Uterus (tissue), 4 donors: ENCODE data around the gene SMIM13. TPM values are rescaled to one million over a fixed set of nuclear protein-coding genes. Genes with fewer than 3 reads are reported as not detected.

Experiments used
- DNase-seq, 2 donors: peaks; one replicate each; pipeline ENCODE4 v3.0.0-alpha.2; 2019 to 2020
- H3K27ac ChIP-seq, 2 donors: fragments of 200-600 bp; sonication (generic); 1 replicate in 1 of 2; 2 replicates in 1 of 2; pipeline ENCODE4 v1.5.1; 2016 to 2018
- H3K27me3 ChIP-seq, 2 donors: fragments of 200-600 bp; sonication (generic); one replicate each; pipeline ENCODE4 v1.5.1; 2018 to 2019; ENCODE audit warnings: control low read depth in 1 of 2
- H3K36me3 ChIP-seq, 2 donors: fragments of 200-600 bp; sonication (generic); one replicate each; pipeline ENCODE4 v1.5.1; 2019; ENCODE audit warnings: control low read depth in 1 of 2
- H3K4me1 ChIP-seq, 2 donors: fragments of 200-600 bp; sonication (generic); one replicate each; pipeline ENCODE4 v1.5.1; 2018 to 2019; ENCODE audit warnings: control low read depth in 1 of 2
- H3K4me3 ChIP-seq, 2 donors: fragments of 200-600 bp; sonication (generic); 1 replicate in 1 of 2; 2 replicates in 1 of 2; pipeline ENCODE4 v1.5.1; 2018 to 2019; ENCODE audit warnings: mild to moderate bottlenecking in 1 of 2
- H3K9me3 ChIP-seq, 2 donors: fragments of 200-600 bp; sonication (generic); one replicate each; pipeline ENCODE4 v1.5.1; 2019; ENCODE audit warnings: control low read depth in 1 of 2
- POLR2A ChIP-seq, 2 donors: fragments of 450-650 bp; IDR thresholded peaks; one replicate each; pipeline ENCODE4 v1.6.1; 2016; ENCODE audit warnings: antibody characterized with exemption in 2 of 2, mild to moderate bottlenecking in 1 of 2, moderate library complexity in 1 of 2
- intact Hi-C: fragments of 100-400 bp; cut with DNase I; formaldehyde crosslinking; loops from one replicate; pipeline ENCODE4 v1.15.1; 2023; ENCODE audit warnings: low total_unique reads
- total RNA-seq, 4 donors: library from RNA; depleted of rRNA in 3 of 4; stranded (reverse); fragments of >200 nt in 3 of 4; gene quantifications; one replicate each; pipeline versions ENCODE4 v1.1.0 to v1.2.4, GENCODE V29; 2014 to 2023
- TF ChIP-seq, protein P1 (sequence below), 4 experiments: fragments of 200-600 bp in 2 of 4; fragments of 450-650 bp in 2 of 4; sonication (generic) in 2 of 4; IDR thresholded peaks; one replicate each; pipeline ENCODE4 v1.5.1; 2016 to 2019; ENCODE audit warnings: antibody characterized with exemption in 4 of 4, mild to moderate bottlenecking in 2 of 4, moderate library complexity in 1 of 4
- donor health status: DM: yes; HTN: yes; CAD: no.

The SMIM13 gene
- total RNA-seq, 4 donors from 2014 or later: 4.4 to 25.2 (median 11.4) TPM

DNA sequence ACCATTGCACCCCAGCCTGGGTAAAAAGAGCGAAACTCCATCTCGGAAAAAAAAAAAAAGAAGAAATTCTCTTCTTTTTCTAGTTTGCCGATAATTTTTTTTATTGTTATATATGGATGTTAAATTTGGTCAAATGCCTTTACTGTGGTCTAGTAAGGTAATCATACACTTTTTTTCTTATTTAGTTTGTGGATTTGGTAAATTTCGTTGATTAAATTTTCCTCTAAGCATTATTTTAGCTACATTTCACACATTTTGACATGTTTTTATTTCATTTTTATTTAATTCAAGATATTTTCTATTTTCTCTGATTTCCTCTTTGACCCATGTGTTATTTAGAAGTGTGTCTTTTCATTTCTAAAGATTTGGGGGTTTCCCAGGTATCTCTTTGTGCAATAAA lies 31.6 kb upstream of the SMIM13 start:
- no peak for DNase-seq
- H3K9me3 ChIP-seq: no peaks in the 10 kb centered on the region
- intact Hi-C loops: no loop called here

DNA sequence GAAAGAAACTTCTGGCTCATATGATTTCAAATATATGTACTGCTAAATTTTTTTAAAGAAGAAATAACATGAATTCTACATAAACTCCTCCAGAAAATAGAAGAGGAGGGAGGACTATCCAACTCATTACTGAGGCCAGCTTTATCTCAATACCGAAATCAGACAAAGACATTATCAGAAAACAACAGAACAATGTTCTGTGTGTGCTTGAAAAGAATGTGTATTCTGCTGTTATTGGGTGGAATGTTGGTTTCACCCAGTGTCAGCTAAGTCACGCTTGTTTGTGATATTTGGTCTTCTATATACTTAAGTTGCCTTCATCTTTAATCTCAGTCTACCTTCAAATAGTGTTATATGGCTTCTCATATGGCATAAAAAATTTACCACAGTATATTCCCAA lies 30.9 kb upstream of the SMIM13 start:
- intact Hi-C loops: no loop called here

More for the DNA sequence above, 31.6 kb upstream of the SMIM13 start:
- Histone ChIP-seq H3K27ac (no peak overlapping the region), H3K36me3 (no peaks in the 10 kb centered on the region), H3K4me3 (no peak overlapping the region), H3K27me3 (no peaks in the 10 kb centered on the region), H3K4me1 (no peaks in the 10 kb centered on the region)
- TF ChIP-seq POLR2A (IDR thresholded peaks at IDR 0.05): no peak
- TF ChIP-seq, protein P1, sequence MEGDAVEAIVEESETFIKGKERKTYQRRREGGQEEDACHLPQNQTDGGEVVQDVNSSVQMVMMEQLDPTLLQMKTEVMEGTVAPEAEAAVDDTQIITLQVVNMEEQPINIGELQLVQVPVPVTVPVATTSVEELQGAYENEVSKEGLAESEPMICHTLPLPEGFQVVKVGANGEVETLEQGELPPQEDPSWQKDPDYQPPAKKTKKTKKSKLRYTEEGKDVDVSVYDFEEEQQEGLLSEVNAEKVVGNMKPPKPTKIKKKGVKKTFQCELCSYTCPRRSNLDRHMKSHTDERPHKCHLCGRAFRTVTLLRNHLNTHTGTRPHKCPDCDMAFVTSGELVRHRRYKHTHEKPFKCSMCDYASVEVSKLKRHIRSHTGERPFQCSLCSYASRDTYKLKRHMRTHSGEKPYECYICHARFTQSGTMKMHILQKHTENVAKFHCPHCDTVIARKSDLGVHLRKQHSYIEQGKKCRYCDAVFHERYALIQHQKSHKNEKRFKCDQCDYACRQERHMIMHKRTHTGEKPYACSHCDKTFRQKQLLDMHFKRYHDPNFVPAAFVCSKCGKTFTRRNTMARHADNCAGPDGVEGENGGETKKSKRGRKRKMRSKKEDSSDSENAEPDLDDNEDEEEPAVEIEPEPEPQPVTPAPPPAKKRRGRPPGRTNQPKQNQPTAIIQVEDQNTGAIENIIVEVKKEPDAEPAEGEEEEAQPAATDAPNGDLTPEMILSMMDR (IDR thresholded peaks at IDR 0.05): no peak

DNA sequence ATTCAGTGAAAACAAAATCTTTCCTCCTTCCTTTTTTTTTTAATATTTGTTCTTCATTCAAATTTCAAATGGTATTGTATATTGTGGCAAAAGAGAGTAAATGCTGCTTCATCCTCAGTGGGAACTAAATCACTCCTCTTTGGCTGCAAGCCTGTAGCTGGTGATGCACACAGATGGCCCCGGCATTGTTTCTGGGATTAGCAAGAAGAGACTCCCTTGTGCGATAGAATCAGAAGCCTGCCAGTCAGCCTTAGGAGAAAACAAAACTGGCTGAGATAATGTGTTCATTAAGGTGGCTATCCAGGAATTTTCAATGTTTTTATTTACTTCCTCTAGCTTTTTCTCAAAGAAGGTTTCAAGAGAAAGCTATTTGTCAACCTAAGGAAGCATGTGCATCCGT lies 28.8 kb upstream of the SMIM13 start:
- Histone ChIP-seq H3K4me3 (no peak overlapping the region), H3K9me3 (no peaks in the 10 kb centered on the region), H3K27me3 (no peaks in the 10 kb centered on the region), H3K36me3 (no peaks in the 10 kb centered on the region), H3K27ac (no peak overlapping the region), H3K4me1 (no peaks in the 10 kb centered on the region)
- intact Hi-C loops: no loop called here
- DNase-seq: no peak
- no peak for TF ChIP-seq POLR2A (IDR thresholded peaks at IDR 0.05)
- TF ChIP-seq, protein P1 (IDR thresholded peaks at IDR 0.05): no peak

More for the DNA sequence above, 30.9 kb upstream of the SMIM13 start:
- no peaks in the 10 kb centered on the region for H3K36me3 ChIP-seq
- H3K27ac ChIP-seq: no peak overlapping the region
- H3K27me3 ChIP-seq: no peaks in the 10 kb centered on the region
- DNase-seq: no peak
- TF ChIP-seq POLR2A (IDR thresholded peaks at IDR 0.05): no peak
- TF ChIP-seq, protein P1 (IDR thresholded peaks at IDR 0.05): no peak
- no peak overlapping the region for H3K4me3 ChIP-seq
- no peaks in the 10 kb centered on the region for H3K9me3 ChIP-seq
- no peaks in the 10 kb centered on the region for H3K4me1 ChIP-seq

DNA sequence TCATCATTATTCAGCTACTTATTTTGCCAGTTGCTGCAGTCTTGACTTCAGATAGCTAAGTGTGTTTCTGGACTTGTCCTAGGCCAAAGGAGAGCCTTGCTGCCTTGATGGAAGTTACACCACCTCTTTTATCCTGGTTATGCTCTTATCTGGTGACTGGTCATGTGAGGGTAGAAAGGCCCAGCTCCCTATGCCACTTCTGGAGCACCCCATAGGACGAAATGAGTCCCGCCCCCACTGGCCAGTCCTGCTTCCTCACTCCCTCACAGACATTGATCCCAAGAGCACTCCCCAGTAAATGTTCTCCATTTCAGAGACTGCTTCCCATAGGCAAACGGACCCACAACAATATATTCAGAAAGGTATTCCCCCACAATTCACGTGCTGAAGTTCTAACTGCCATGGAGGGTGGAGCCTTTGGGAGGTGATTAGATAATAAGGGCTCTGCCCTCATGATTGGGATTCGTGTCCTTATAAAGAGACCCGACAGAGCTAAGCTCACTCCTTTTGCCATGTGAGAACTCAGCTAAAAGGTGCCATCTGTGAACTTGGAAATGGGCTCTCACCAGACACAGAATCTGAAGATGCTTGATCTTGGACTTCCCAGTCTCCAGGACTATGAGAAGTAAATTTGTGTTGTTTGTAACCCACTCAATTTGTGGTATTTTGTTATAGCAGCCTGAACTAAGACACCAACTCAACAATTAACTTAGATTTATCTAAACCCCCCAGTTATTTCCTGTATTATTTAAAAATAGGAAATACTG lies 28.0 kb upstream of the SMIM13 start:
- no peaks in the 10 kb centered on the region for H3K9me3 ChIP-seq
- intact Hi-C loops: no loop called here
- H3K36me3 ChIP-seq: no peaks in the 10 kb centered on the region
- H3K27me3 ChIP-seq: no peaks in the 10 kb centered on the region
- H3K4me1 ChIP-seq: no peaks in the 10 kb centered on the region
- no peak overlapping the region for H3K27ac ChIP-seq
- TF ChIP-seq, protein P1 (IDR thresholded peaks at IDR 0.05): no peak
- no peak for TF ChIP-seq POLR2A (IDR thresholded peaks at IDR 0.05)
- DNase-seq: no peak
- H3K4me3 ChIP-seq: no peak overlapping the region

DNA sequence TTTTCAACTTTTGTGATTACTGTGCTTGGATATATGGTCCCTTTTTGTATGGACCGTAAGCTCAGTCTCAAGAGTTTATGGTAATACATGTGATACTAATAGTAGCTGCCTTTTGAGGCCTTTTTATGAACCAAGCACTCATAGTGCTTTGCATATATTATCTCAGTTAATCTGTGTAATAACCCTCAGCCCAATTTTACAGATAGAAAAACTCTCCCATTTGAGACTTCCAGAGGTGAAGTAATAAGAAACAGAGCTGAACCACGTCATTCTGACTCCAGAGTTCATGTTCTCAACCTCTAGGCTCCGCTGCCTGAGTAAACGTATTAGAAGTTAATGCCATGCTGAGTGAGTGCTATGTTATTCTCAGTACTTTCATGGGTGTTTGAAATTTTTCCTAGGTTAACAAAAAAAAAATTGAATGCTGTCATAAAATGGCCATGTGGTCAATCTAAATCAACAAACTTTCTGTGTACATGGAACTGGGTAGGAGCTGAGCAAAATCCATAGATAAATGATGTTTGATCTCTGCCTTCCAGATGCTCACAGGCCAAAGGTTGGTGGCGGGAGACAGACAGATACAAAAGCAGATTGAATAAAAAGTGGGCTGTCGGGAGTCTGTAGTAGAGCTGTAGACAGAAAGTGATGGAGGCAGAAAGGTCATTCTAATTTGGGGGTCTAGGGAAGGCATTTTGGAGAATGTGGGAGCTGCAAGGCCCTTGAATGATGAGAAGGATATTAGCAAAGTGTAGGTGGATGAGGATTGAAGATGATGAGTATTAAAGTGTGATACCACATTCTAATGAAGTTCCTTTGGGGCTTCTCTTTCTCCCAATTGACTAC lies 26.9 kb upstream of the SMIM13 start:
- intact Hi-C loops: no loop called here
- H3K36me3 ChIP-seq: no peaks in the 10 kb centered on the region
- no peak overlapping the region for H3K4me3 ChIP-seq
- no peaks in the 10 kb centered on the region for H3K4me1 ChIP-seq
- no peaks in the 10 kb centered on the region for H3K9me3 ChIP-seq
- TF ChIP-seq, protein P1 (IDR thresholded peaks at IDR 0.05): no peak
- no peak for TF ChIP-seq POLR2A (IDR thresholded peaks at IDR 0.05)
- DNase-seq: no peak
- no peak overlapping the region for H3K27ac ChIP-seq
- no peaks in the 10 kb centered on the region for H3K27me3 ChIP-seq
